ENCODE data around the gene TWIST1.

TWIST1 gene

GRCh38 chr7:19112274-19113001 is 5.0 kb downstream of the TWIST1 start:
- TF ChIP-seq TAF1 (IDR thresholded peaks at IDR 0.05; ENCODE audit: low read depth) (no peak), REST (IDR thresholded peaks at IDR 0.05; ENCODE audit: low read depth) (no peak), CREB1 (IDR thresholded peaks at IDR 0.05; ENCODE audit: low read depth) (no peak), EP300 (IDR thresholded peaks at IDR 0.05; ENCODE audit: borderline replicate concordance) (no peak), RAD21 (IDR thresholded peaks at IDR 0.05; ENCODE audit: low read depth) (no peak), CEBPB (IDR thresholded peaks at IDR 0.05) (no peak)

- no peak for TF ChIP-seq YY1 (IDR thresholded peaks at IDR 0.05; ENCODE audit: low read depth)
- no peak for TF ChIP-seq TCF12 (IDR thresholded peaks at IDR 0.05; ENCODE audit: low read depth)
- no peak for TF ChIP-seq EGR1 (IDR thresholded peaks at IDR 0.05)
- TF ChIP-seq NFIC (IDR thresholded peaks at IDR 0.05) = no peak
- TF ChIP-seq RAD21 (IDR thresholded peaks at IDR 0.05; ENCODE audit: low read depth) = no peak
- no peak for TF ChIP-seq MAX (IDR thresholded peaks at IDR 0.05)
- TF ChIP-seq REST (IDR thresholded peaks at IDR 0.05; ENCODE audit: low read depth) = no peak
- TF ChIP-seq TAF1 (IDR thresholded peaks at IDR 0.05; ENCODE audit: low read depth) = no peak
- no peak for TF ChIP-seq ZBTB7A (IDR thresholded peaks at IDR 0.05; ENCODE audit: low read depth)
- TF ChIP-seq USF1 (IDR thresholded peaks at IDR 0.05) = no peak
- TF ChIP-seq EP300 (IDR thresholded peaks at IDR 0.05; ENCODE audit: borderline replicate concordance) = no peak
- no peak for TF ChIP-seq CEBPB (IDR thresholded peaks at IDR 0.05)
- no peak for TF ChIP-seq FOXM1 (IDR thresholded peaks at IDR 0.05; ENCODE audit: borderline replicate concordance, low read depth)
- TF ChIP-seq TEAD4 (IDR thresholded peaks at IDR 0.05) = no peak
- no peak for TF ChIP-seq CREB1 (IDR thresholded peaks at IDR 0.05; ENCODE audit: low read depth)
Measured at GRCh38 chr7:19111474-19112273, 5.8 kb downstream of the TWIST1 start.

- no peak for TF ChIP-seq TAF1 (IDR thresholded peaks at IDR 0.05; ENCODE audit: low read depth)
Measured at GRCh38 chr7:19110776-19111175, 6.7 kb downstream of the TWIST1 start.

- TF ChIP-seq MAX (IDR thresholded peaks at IDR 0.05) (no peak), EGR1 (IDR thresholded peaks at IDR 0.05) (no peak), TCF12 (IDR thresholded peaks at IDR 0.05; ENCODE audit: low read depth) (no peak), USF1 (IDR thresholded peaks at IDR 0.05) (no peak), RAD21 (IDR thresholded peaks at IDR 0.05; ENCODE audit: low read depth) (no peak), TAF1 (IDR thresholded peaks at IDR 0.05; ENCODE audit: low read depth) (no peak), CEBPB (IDR thresholded peaks at IDR 0.05) (no peak), ZBTB7A (IDR thresholded peaks at IDR 0.05; ENCODE audit: low read depth) (no peak), REST (IDR thresholded peaks at IDR 0.05; ENCODE audit: low read depth) (no peak), YY1 (IDR thresholded peaks at IDR 0.05; ENCODE audit: low read depth) (no peak), EP300 (IDR thresholded peaks at IDR 0.05; ENCODE audit: borderline replicate concordance) (no peak), FOXM1 (IDR thresholded peaks at IDR 0.05; ENCODE audit: borderline replicate concordance, low read depth) (no peak), CREB1 (IDR thresholded peaks at IDR 0.05; ENCODE audit: low read depth) (no peak)
Measured at GRCh38 chr7:19110026-19110730, 7.3 kb downstream of the TWIST1 start.
